Measurements from ENCODE around the gene KCNN4.

KCNN4 gene

GRCh38 chr19:43747557-43748204, 33.1 kb downstream of the KCNN4 start:
- DNase-seq, result no peak

GRCh38 chr19:43743059-43743458, 37.7 kb downstream of the KCNN4 start:
- no peak for DNase-seq

- no peak for DNase-seq
Measured at GRCh38 chr19:43741075-43741825, 39.5 kb downstream of the KCNN4 start.

GRCh38 chr19:43739439-43740235, 41.1 kb downstream of the KCNN4 start:
- no peak for DNase-seq

GRCh38 chr19:43738780-43739211, 42.0 kb downstream of the KCNN4 start:
- DNase-seq, result no peak

GRCh38 chr19:43735957-43736356, 44.8 kb downstream of the KCNN4 start:
- DNase-seq, result no peak

- DNase-seq, result no peak
Measured at GRCh38 chr19:43735013-43735412, 45.8 kb downstream of the KCNN4 start.

- peak; percentile 13 for DNase-seq
Measured at GRCh38 chr19:43731846-43732245, 48.9 kb downstream of the KCNN4 start.

GRCh38 chr19:43731346-43731745, 49.4 kb downstream of the KCNN4 start:
- DNase-seq, result peak; percentile 16

- no peak for DNase-seq
Measured at GRCh38 chr19:43729919-43730318, 50.9 kb downstream of the KCNN4 start.

GRCh38 chr19:43727593-43727853, 53.2 kb downstream of the KCNN4 start:
- no peak for DNase-seq

- no peak for DNase-seq
Measured at GRCh38 chr19:43726736-43727592, 53.8 kb downstream of the KCNN4 start.

GRCh38 chr19:43725468-43725867, 55.3 kb downstream of the KCNN4 start:
- DNase-seq, result no peak

GRCh38 chr19:43724896-43725295, 55.9 kb downstream of the KCNN4 start:
- no peak for DNase-seq

- no peak for DNase-seq
Measured at GRCh38 chr19:43723588-43723987, 57.2 kb downstream of the KCNN4 start.

GRCh38 chr19:43721469-43722048, 59.2 kb downstream of the KCNN4 start:
- no peak for DNase-seq

- DNase-seq, result no peak
Measured at GRCh38 chr19:43720936-43721335, 59.8 kb downstream of the KCNN4 start.

GRCh38 chr19:43719918-43720317, 60.9 kb downstream of the KCNN4 start:
- no peak for DNase-seq

- no peak for DNase-seq
Measured at GRCh38 chr19:43719378-43719868, 61.4 kb downstream of the KCNN4 start.

- no peak for DNase-seq
Measured at GRCh38 chr19:43718627-43719377, 62.0 kb downstream of the KCNN4 start.
